ENCODE data around the gene SYT1.

SYT1 gene

GRCh38 chr12:78888568-78888967, 24.0 kb downstream of the SYT1 start:
- no peak overlapping the region for H3K4me3 ChIP-seq (ENCODE audit: low read depth, low read length)

GRCh38 chr12:78891646-78892353, 27.2 kb downstream of the SYT1 start:
- no peak overlapping the region for H3K4me3 ChIP-seq (ENCODE audit: low read depth, low read length)

DNA sequence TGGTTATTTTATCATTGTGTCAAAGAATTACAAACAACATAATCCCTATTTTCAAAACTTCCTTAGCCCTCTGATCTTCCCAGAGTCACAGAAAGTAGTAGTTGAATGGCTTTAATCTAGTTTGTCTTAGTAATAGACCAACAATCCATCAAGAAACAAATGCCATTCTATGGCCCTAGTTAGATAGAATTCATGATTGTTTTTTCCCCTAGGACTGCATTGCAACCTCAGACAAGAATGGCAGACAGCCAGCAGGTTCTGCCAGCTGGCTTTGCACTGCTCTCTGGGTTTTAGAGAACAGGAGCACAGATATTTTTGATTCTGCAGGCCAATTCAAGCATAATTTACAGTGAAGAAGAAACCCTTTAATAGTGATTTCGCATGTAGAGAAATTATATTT, 33.8 kb downstream of the SYT1 start:
- H3K4me3 ChIP-seq (ENCODE audit: low read depth, low read length) = no peak overlapping the region

DNA sequence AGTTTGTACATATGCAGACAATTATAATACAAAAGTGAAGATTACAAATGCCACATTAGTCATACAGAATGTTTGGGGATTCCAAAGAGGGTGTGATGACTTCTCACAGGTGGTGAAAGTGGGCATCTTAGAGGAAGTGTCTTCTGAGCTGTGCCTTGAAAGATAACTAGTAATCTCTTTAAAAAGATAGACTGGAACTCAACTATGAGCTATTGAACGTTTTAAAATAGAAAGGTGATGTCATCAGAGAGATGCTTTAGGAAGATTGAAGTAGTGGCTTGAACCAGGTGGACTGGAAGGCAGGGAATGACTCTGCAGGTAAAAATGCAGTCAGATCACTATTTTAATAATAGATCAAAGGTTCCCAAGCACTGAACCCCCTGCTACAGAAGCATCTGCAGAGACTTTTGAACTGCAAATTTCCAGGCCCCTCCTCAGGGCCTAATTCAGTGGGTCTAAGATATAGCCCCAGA, 50.3 kb downstream of the SYT1 start:
- no peak overlapping the region for H3K4me3 ChIP-seq (ENCODE audit: low read depth, low read length)

GRCh38 chr12:78916845-78917480, 52.4 kb downstream of the SYT1 start:
- no peak overlapping the region for H3K4me3 ChIP-seq (ENCODE audit: low read depth, low read length)

DNA sequence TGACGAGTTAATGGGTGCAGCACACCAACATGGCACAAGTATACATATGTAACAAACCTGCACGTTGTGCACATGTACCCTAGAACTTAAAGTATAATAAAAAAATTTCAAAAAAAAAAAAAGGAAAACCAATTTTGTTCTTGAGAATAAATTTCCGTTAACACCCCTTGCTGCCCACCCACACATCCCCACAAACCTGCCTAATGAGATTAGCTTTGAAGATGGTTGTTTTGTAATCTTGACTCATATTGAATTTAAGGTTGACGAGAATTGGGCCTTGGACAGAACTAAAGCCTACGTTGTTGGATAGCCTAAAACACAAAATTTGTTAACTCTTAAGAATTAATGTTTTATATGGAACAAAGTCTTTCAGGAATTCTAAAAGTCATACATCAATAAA, 52.9 kb downstream of the SYT1 start:
- H3K4me3 ChIP-seq (ENCODE audit: low read depth, low read length) = no peak overlapping the region

- H3K4me3 ChIP-seq (ENCODE audit: low read depth, low read length) = no peak overlapping the region
These were observed 53.7 kb downstream of the SYT1 start for GRCh38 chr12:78918268-78918667.

- H3K4me3 ChIP-seq (ENCODE audit: low read depth, low read length) = no peak overlapping the region
These were observed 63.9 kb downstream of the SYT1 start for GRCh38 chr12:78928200-78929074.

DNA sequence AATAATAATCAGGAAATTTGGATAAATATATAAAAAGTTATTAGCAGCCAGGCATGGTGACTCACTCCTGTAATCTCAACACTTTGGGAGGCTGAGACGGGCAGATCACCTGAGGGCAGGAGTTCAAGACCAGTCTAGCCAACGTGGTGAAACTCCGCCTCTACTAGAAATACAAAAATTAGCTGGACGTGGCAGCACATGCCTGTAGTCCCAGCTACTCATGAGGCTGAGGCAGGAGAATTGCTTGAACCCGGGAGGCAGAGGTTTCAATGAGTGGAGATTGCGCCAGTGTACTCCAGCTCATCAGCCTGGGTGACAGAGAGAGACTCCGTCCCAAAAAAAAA, 64.5 kb downstream of the SYT1 start:
- no peak overlapping the region for H3K4me3 ChIP-seq (ENCODE audit: low read depth, low read length)

DNA sequence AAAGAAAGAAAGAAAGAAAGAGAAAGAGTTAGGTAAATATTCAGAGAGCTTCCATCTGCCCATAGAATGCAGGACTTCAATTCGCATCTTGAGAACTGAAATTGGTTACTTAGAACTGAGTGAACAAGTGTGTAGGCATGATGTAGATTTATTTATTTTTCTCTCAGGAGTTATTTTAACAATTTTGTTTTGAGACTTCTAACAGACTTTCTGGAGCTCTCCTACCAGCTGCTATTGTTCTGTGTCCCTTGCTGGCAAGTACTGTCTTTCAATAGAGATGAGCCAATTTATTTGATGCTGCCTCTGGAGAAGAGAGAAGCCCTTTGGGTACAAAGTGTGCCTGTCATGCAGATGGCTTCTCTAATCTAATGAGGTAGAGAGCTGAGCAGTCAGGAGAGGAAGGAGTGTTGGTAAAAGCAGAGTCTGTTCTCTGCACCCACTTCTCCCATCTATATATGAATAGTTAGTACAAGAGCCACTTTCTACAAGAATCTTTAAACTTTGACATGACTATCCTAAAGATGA, 67.0 kb downstream of the SYT1 start:
- no peak overlapping the region for H3K4me3 ChIP-seq (ENCODE audit: low read depth, low read length)

DNA sequence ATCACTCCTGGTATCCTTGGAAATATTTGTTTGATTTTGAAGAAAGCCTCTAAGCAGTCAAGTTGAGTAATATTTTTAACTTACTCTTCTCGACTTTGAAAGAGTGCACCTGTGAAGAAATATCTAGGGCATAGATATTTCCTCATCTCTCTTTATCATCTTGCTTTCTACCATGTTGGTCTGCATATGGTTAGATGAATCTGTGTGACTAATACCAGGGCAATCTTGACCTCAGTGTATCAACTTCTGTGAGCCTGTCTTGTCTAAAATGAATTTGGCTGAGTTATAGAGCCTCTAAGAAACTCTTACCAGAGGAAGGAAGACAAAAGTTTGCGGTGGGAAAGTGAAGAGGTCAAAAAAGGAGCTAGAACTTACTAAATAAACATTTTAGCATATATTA, 68.4 kb downstream of the SYT1 start:
- no peak overlapping the region for H3K4me3 ChIP-seq (ENCODE audit: low read depth, low read length)

- no peak overlapping the region for H3K4me3 ChIP-seq (ENCODE audit: low read depth, low read length)
These were observed 73.9 kb downstream of the SYT1 start for GRCh38 chr12:78938341-78939084.

- no peak overlapping the region for H3K4me3 ChIP-seq (ENCODE audit: low read depth, low read length)
These were observed 85.0 kb downstream of the SYT1 start for GRCh38 chr12:78949532-78949931.

GRCh38 chr12:78951803-78952551, 87.4 kb downstream of the SYT1 start:
- no peak overlapping the region for H3K4me3 ChIP-seq (ENCODE audit: low read depth, low read length)

GRCh38 chr12:78952552-78952929, 88.0 kb downstream of the SYT1 start:
- no peak overlapping the region for H3K4me3 ChIP-seq (ENCODE audit: low read depth, low read length)

DNA sequence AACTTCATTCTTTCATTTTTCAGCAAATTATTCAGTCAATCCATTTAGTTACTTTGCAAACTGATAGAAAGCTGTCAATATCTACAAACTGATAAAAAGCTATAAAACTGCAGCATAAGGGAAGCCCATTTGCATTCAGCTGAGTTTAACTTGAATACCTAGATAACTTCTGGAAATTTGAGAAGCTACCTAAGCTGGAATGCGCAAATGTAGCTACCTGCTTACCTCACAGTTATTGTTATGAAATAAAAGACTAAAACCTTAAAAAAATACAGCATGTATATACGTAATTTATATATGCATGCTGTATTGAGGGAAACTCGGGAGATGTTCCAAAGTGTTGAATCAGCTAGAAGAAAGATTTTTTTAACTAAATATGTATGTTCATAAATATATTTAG, 94.4 kb downstream of the SYT1 start:
- no peak overlapping the region for H3K4me3 ChIP-seq (ENCODE audit: low read depth, low read length)

DNA sequence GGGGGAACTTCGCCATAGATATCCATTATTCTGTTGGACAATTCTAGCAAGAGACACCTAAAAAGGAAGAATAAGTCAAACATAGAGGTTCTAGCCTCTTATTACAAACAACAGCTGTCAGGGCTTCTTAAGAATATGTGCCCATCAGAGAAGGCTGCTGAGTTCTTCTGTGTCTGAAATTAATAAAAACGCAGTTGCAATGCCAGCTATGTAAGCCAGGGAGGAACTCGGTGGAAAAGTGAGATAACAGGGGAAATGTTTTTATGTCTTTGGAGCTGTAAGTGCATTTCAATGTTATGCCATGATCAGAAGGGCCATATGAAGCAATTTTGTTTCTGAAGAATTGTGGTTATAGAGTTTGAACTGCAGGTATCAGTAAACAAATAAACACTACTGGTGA, 95.0 kb downstream of the SYT1 start:
- H3K4me3 ChIP-seq (ENCODE audit: low read depth, low read length) = no peak overlapping the region

- no peak overlapping the region for H3K4me3 ChIP-seq (ENCODE audit: low read depth, low read length)
These were observed 96.6 kb downstream of the SYT1 start for GRCh38 chr12:78961171-78961570.

GRCh38 chr12:78963439-78964227, 99.1 kb downstream of the SYT1 start:
- no peak overlapping the region for H3K4me3 ChIP-seq (ENCODE audit: low read depth, low read length)
